ENCODE results near the gene NDUFC2. TPM values are rescaled to one million over a fixed set of nuclear protein-coding genes. Genes with fewer than 3 reads are reported as not detected.

Gene NDUFC2
- total and polyA plus RNA-seq, 3 donors from 2014 or later, result 94.7 to 210 (median 105) TPM

- no peaks in the 10 kb centered on the region for H3K4me1 ChIP-seq
- 93 to 97% methylated on average over 2 of the region's 2 CpGs for WGBS, 2 donors
- intact Hi-C loops (cut with DNase I; ENCODE audit: low total_unique reads), result no loop called here
- H3K9me3 ChIP-seq, result no peaks in the 10 kb centered on the region
- H3K27me3 ChIP-seq, result no peaks in the 10 kb centered on the region
- no peak for TF ChIP-seq POLR2A (IDR thresholded peaks at IDR 0.05)
- no peak for TF ChIP-seq CTCF (IDR thresholded peaks at IDR 0.05)
- no peak overlapping the region for H3K4me3 ChIP-seq
- no peaks in the 10 kb centered on the region for H3K36me3 ChIP-seq (ENCODE audit: low read depth, missing control alignments)
- no peak for DNase-seq
- no peak overlapping the region for H3K27ac ChIP-seq
Measured at GRCh38 chr11:78110830-78111229, 31.2 kb upstream of the NDUFC2 start.

GRCh38 chr11:78110351-78110750 lies 30.7 kb upstream of the NDUFC2 start:
- no peaks in the 10 kb centered on the region for H3K36me3 ChIP-seq (ENCODE audit: low read depth, missing control alignments)
- intact Hi-C loops (cut with DNase I; ENCODE audit: low total_unique reads), result no loop called here
- no peaks in the 10 kb centered on the region for H3K4me1 ChIP-seq
- H3K4me3 ChIP-seq, result no peak overlapping the region
- H3K27ac ChIP-seq, result no peak overlapping the region
- TF ChIP-seq CTCF (IDR thresholded peaks at IDR 0.05), result no peak
- no peak for TF ChIP-seq POLR2A (IDR thresholded peaks at IDR 0.05)
- WGBS, 2 donors, result 89 to 90% methylated on average over 5 of the region's 5 CpGs
- no peaks in the 10 kb centered on the region for H3K27me3 ChIP-seq
- no peak for DNase-seq
- no peaks in the 10 kb centered on the region for H3K9me3 ChIP-seq

GRCh38 chr11:78109081-78110015 lies 29.7 kb upstream of the NDUFC2 start:
- Histone ChIP-seq H3K9me3 (no peaks in the 10 kb centered on the region), H3K27ac (no peak overlapping the region), H3K4me1 (no peaks in the 10 kb centered on the region), H3K36me3 (ENCODE audit: low read depth, missing control alignments) (no peaks in the 10 kb centered on the region), H3K27me3 (no peaks in the 10 kb centered on the region), H3K4me3 (no peak overlapping the region)
- intact Hi-C loops (cut with DNase I; ENCODE audit: low total_unique reads), result no loop called here
- DNase-seq, result no peak
- WGBS, 2 donors, result 82 to 88% methylated on average over 3 of the region's 3 CpGs
- no peak for TF ChIP-seq POLR2A (IDR thresholded peaks at IDR 0.05)
- TF ChIP-seq CTCF (IDR thresholded peaks at IDR 0.05), result no peak

GRCh38 chr11:78100676-78101472 lies 21.2 kb upstream of the NDUFC2 start:
- WGBS, 2 donors, result 84 to 89% methylated on average over 2 of the region's 2 CpGs
- DNase-seq, result no peak
- no peak overlapping the region for H3K27ac ChIP-seq
- TF ChIP-seq POLR2A (IDR thresholded peaks at IDR 0.05) (no peak), CTCF (IDR thresholded peaks at IDR 0.05) (no peak)
- no peaks in the 10 kb centered on the region for H3K27me3 ChIP-seq
- no peaks in the 10 kb centered on the region for H3K4me1 ChIP-seq
- no peaks in the 10 kb centered on the region for H3K9me3 ChIP-seq
- no peaks in the 10 kb centered on the region for H3K36me3 ChIP-seq (ENCODE audit: low read depth, missing control alignments)
- intact Hi-C loops (cut with DNase I; ENCODE audit: low total_unique reads), result no loop called here
- no peak overlapping the region for H3K4me3 ChIP-seq

Measured in testis (tissue), 3 donors.